ENCODE measurements around the gene ZFYVE16.

The ZFYVE16 gene

DNA sequence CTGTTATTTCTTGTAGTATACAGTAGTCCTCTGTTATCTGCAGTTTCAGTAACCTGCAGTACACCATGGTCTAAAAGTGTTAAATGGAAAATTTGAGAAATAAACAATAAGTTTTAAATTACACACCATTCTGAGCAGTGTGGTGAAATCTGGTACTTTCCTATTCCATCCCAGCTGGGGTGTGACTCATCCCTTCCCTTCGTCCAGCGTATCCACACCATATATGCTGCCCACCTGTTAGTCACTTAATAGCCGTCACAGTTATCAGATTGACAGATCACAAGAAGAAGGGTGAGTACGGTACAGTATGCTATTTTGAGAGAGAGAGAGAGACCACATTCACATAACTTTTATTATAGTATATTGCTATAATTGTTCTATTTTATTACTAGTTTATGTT, 109.0 kb downstream of the ZFYVE16 start:
- H3K27ac ChIP-seq, result no peak overlapping the region
- TF ChIP-seq ZFX (IDR thresholded peaks at IDR 0.05; ENCODE audit: borderline replicate concordance), result no peak

Measured in 22Rv1 (cell line).